Fibroblast of lung (primary cell): ENCODE results near the gene C2orf76. TPM values are rescaled to one million over a fixed set of nuclear protein-coding genes. Genes with fewer than 3 reads are reported as not detected.
A peak's percentile ranks its signal among the peaks of the same experiment; 100 is the strongest.

Experiments used
- DNase-seq, 2 donors: peaks; one replicate each; pipeline versions ENCODE4 v3.0.0 to v3.0.0-alpha.2; 2010; ENCODE audit warnings: low read depth in 2 of 2
- H2AFZ ChIP-seq: 2 replicates; pipeline ENCODE4 v1.5.1; 2012; ENCODE audit warnings: low read length, control low read depth, inconsistent platforms
- H3K27ac ChIP-seq: 2 replicates; pipeline ENCODE4 v1.5.1; 2011; ENCODE audit warnings: low read length, control low read depth; ENCODE audit not compliant: insufficient read depth
- H3K27me3 ChIP-seq: 2 replicates; pipeline ENCODE4 v1.5.1; 2011; ENCODE audit warnings: mild to moderate bottlenecking, low read length; ENCODE audit not compliant: control insufficient read depth, insufficient read depth
- H3K36me3 ChIP-seq: 2 replicates; pipeline ENCODE4 v1.5.1; 2011; ENCODE audit warnings: low read length; ENCODE audit not compliant: control insufficient read depth, insufficient read depth
- H3K4me1 ChIP-seq: 2 replicates; pipeline ENCODE4 v1.5.1; 2011; ENCODE audit warnings: low read length; ENCODE audit not compliant: control insufficient read depth, insufficient read depth; ENCODE audit errors: extremely low read depth
- H3K4me2 ChIP-seq: 2 replicates; pipeline ENCODE4 v1.5.1; 2011; ENCODE audit warnings: low read length, control low read depth; ENCODE audit not compliant: insufficient read depth; ENCODE audit errors: extremely low read depth
- H3K4me3 ChIP-seq, 4 experiments: fragments of 200-600 bp in 1 of 4; sonication (generic) in 1 of 4; replicated peaks in 1 of 4; 2 replicates each; pipeline ENCODE4 v1.5.1; 2011 to 2016; ENCODE audit warnings: low read length in 4 of 4, low read depth in 3 of 4, mild to moderate bottlenecking in 3 of 4, control low read depth in 2 of 4, inconsistent platforms in 1 of 4, mixed read lengths in 1 of 4; ENCODE audit not compliant: insufficient read depth in 1 of 4; ENCODE audit errors: control extremely low read depth in 1 of 4
- H3K79me2 ChIP-seq: 2 replicates; pipeline ENCODE4 v1.5.1; 2012; ENCODE audit warnings: mild to moderate bottlenecking, low read length, inconsistent platforms; ENCODE audit not compliant: control insufficient read depth, insufficient read depth
- H3K9ac ChIP-seq: 2 replicates; pipeline ENCODE4 v1.5.1; 2011; ENCODE audit warnings: mild to moderate bottlenecking, low read length, control low read depth; ENCODE audit not compliant: insufficient read depth
- H3K9me3 ChIP-seq: 2 replicates; pipeline ENCODE4 v1.5.1; 2012; ENCODE audit warnings: low read depth, low read length; ENCODE audit not compliant: control insufficient read depth, insufficient read depth
- H4K20me1 ChIP-seq: 2 replicates; pipeline ENCODE4 v1.5.1; 2011; ENCODE audit warnings: low read length; ENCODE audit not compliant: control insufficient read depth, insufficient read depth; ENCODE audit errors: extremely low read depth
- EZH2 ChIP-seq: IDR thresholded peaks from 2 replicates; pipeline ENCODE4 v1.5.1; 2012; ENCODE audit warnings: low read length, control low read depth, mild to moderate bottlenecking; ENCODE audit errors: missing control alignments
- polyA plus RNA-seq, 2 donors: library from polyadenylated mRNA; depleted of rRNA in 1 of 2; stranded (reverse) in 1 of 2; unstranded in 1 of 2; fragments of >200 nt; gene quantifications; 2 replicates each; pipeline ENCODE4 v1.2.1, GENCODE V29; 2011 to 2012; ENCODE audit warnings: missing spikeins in 1 of 2
- total RNA-seq: library from RNA; depleted of rRNA; stranded (reverse); fragments of >200 nt; gene quantifications from 2 replicates; pipeline ENCODE4 v1.2.1, GENCODE V29; 2014
- TF ChIP-seq, protein P1 (sequence below), 2 donors: IDR thresholded peaks in 1 of 2; conservative IDR thresholded peaks in 1 of 2; 1 replicate in 1 of 2; 2 replicates in 1 of 2; pipeline ENCODE4 v1.5.1; 2011 to 2012; ENCODE audit warnings: low read length in 2 of 2, control low read depth in 1 of 2, inconsistent platforms in 1 of 2, low read depth in 1 of 2, mild to moderate bottlenecking in 1 of 2

C2orf76 gene
- total and polyA plus RNA-seq, 2 donors (not counting 1 experiment from before 2014, with no cell fraction given) = 14.6 to 17.8 TPM

DNA sequence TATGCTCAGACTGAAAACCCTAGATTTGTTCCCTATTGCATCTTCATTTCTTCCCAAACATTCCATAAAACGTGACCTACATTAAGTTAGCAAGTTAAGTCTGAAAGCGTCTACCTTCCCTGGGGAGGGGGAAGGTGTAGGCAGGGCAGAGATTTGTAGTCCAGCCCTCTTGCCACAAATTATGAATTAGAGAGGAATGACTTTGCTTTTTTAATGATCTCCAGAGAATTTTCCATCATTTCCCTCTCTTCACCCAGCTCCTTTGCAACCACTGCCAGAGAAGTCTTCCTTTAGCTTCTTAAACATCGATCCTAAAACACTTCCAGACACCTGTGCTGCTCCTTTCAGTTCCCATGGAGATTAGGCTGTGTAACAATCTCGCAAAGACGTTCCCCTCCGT, 1.2 kb downstream of the C2orf76 start:
- peaks cover 32% of the 10 kb centered on the region for H3K79me2 ChIP-seq

DNA sequence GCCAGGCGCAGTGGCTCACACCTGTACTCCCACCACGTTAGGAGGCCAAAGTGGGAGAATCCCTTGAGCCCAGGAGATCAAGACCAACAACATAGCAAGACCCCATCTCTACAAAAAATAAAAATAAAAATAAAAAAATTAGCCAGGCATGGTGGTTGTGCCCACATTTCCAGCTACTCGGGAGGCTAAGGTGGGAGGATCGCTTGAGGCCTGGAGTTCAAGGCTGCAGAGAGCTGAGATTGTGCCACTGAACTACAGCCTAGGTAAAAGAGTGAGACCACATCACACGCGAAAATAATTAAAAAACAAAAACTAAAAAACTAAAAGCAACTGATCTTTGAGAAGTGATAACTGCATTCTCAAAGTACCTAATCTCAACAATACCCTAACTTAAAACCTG, 1.8 kb downstream of the C2orf76 start:
- H3K4me1 ChIP-seq = peaks cover 7% of the 10 kb centered on the region
- TF ChIP-seq, protein P1, sequence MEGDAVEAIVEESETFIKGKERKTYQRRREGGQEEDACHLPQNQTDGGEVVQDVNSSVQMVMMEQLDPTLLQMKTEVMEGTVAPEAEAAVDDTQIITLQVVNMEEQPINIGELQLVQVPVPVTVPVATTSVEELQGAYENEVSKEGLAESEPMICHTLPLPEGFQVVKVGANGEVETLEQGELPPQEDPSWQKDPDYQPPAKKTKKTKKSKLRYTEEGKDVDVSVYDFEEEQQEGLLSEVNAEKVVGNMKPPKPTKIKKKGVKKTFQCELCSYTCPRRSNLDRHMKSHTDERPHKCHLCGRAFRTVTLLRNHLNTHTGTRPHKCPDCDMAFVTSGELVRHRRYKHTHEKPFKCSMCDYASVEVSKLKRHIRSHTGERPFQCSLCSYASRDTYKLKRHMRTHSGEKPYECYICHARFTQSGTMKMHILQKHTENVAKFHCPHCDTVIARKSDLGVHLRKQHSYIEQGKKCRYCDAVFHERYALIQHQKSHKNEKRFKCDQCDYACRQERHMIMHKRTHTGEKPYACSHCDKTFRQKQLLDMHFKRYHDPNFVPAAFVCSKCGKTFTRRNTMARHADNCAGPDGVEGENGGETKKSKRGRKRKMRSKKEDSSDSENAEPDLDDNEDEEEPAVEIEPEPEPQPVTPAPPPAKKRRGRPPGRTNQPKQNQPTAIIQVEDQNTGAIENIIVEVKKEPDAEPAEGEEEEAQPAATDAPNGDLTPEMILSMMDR (conservative IDR thresholded peaks at IDR 0.05 in 1 of 2, IDR thresholded peaks at IDR 0.05 in 1 of 2; ENCODE audit: low read depth in 1 of 2, low read length in 2 of 2) = no peak
- no peak for TF ChIP-seq EZH2
- no peak overlapping the region for H2AFZ ChIP-seq
- peaks cover 32% of the 10 kb centered on the region for H3K79me2 ChIP-seq
- no peak overlapping the region for H3K27ac ChIP-seq
- no peak for DNase-seq
- H3K36me3 ChIP-seq = peaks cover 6% of the 10 kb centered on the region
- no peak overlapping the region for H3K9ac ChIP-seq
- no peaks in the 10 kb centered on the region for H3K9me3 ChIP-seq
- peak overlapping the region; percentile 80 for H3K4me2 ChIP-seq
- no peaks in the 10 kb centered on the region for H3K27me3 ChIP-seq
- H4K20me1 ChIP-seq = no peaks in the 10 kb centered on the region
- H3K4me3 ChIP-seq = no peak overlapping the region

More for the DNA sequence above, 1.2 kb downstream of the C2orf76 start:
- Histone ChIP-seq H3K4me2 (peak overlapping the region; percentile 80), H2AFZ (no peak overlapping the region), H3K36me3 (peaks cover 9% of the 10 kb centered on the region), H3K27me3 (no peaks in the 10 kb centered on the region), H3K4me1 (peaks cover 7% of the 10 kb centered on the region), H3K4me3 (peak overlapping the region; percentile 92 to 100 (median 94)), H3K27ac (no peak overlapping the region), H4K20me1 (no peaks in the 10 kb centered on the region), H3K9ac (no peak overlapping the region), H3K9me3 (no peaks in the 10 kb centered on the region)
- DNase-seq = no peak
- TF ChIP-seq, protein P1 (conservative IDR thresholded peaks at IDR 0.05 in 1 of 2, IDR thresholded peaks at IDR 0.05 in 1 of 2; ENCODE audit: low read depth in 1 of 2, low read length in 2 of 2) = no peak
- TF ChIP-seq EZH2 = no peak

DNA sequence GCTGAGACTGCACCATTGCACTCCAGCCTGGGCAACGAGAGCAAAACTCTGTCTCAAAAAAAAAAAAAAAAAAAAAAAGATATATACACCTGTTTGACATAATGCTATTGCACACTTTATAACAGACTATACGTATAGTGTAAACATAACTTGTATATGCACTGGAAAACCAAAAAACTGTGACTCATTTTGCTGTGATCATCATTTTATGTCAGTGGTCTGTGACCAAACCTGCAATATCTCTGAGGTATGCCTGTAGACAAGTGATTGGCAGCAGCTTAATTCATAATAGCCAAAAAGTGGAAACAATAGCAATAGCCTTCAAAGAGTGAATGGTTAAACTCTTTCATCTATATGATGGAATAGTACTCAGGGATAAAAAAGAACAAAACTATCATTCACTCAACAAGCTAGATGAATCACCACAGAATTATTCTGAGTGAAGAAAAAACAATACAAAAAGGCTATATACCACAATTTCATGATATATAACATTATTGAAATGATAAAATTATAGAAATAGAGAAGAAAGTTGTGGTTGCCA, 6.1 kb downstream of the C2orf76 start:
- H3K27me3 ChIP-seq = no peaks in the 10 kb centered on the region
- H3K9me3 ChIP-seq = no peaks in the 10 kb centered on the region
- no peak overlapping the region for H3K4me2 ChIP-seq
- no peak overlapping the region for H3K4me3 ChIP-seq
- no peaks in the 10 kb centered on the region for H3K36me3 ChIP-seq
- no peaks in the 10 kb centered on the region for H4K20me1 ChIP-seq
- no peak for TF ChIP-seq EZH2
- TF ChIP-seq, protein P1 (conservative IDR thresholded peaks at IDR 0.05 in 1 of 2, IDR thresholded peaks at IDR 0.05 in 1 of 2; ENCODE audit: low read depth in 1 of 2, low read length in 2 of 2) = no peak
- H3K27ac ChIP-seq = no peak overlapping the region
- no peak overlapping the region for H3K9ac ChIP-seq
- H2AFZ ChIP-seq = no peak overlapping the region
- DNase-seq = no peak
- peaks cover 2% of the 10 kb centered on the region for H3K79me2 ChIP-seq
- no peaks in the 10 kb centered on the region for H3K4me1 ChIP-seq
